DND-41 (cell line): ENCODE measurements around the gene SLC35E2B.
"Not testable (repeated sequence)": the region's sequence is repeated elsewhere in the genome, so short reads cannot be mapped to it uniquely, and the experiment has no call there.

Experiments used
- ATAC-seq: fragments of 200-7000 bp; cut with Tn5 transposase; 3 replicates; pipeline ENCODE4 v1.9.1; 2021; ENCODE audit warnings: low read depth; ENCODE audit not compliant: insufficient read depth
- DNase-seq: peaks from one replicate; pipeline ENCODE4 v3.0.0-alpha.2; 2020
- H2AFZ ChIP-seq: 2 replicates; pipeline ENCODE4 v1.6.0; 2012; ENCODE audit warnings: low read depth, low read length
- H3K27ac ChIP-seq: 2 replicates; pipeline ENCODE4 v1.5.1; 2012; ENCODE audit warnings: low read length, inconsistent platforms
- H3K27me3 ChIP-seq: fragments of 200-600 bp; sonication (generic); 2 replicates; pipeline ENCODE4 v1.6.0; 2012; ENCODE audit warnings: low read length, mild to moderate bottlenecking, inconsistent platforms; ENCODE audit not compliant: insufficient read depth, poor library complexity
- H3K36me3 ChIP-seq: 2 replicates; pipeline ENCODE4 v1.5.1; 2012; ENCODE audit warnings: low read length, inconsistent platforms; ENCODE audit not compliant: insufficient read depth
- H3K4me1 ChIP-seq: 2 replicates; pipeline ENCODE4 v1.5.1; 2012; ENCODE audit warnings: mild to moderate bottlenecking, low read length; ENCODE audit not compliant: insufficient read depth
- H3K4me2 ChIP-seq: 2 replicates; pipeline ENCODE4 v1.6.0; 2012; ENCODE audit warnings: mild to moderate bottlenecking, moderate library complexity, low read length, inconsistent platforms; ENCODE audit not compliant: insufficient read depth
- H3K4me3 ChIP-seq, 2 experiments: fragments of 200-600 bp in 1 of 2; shearing (Covaris generic) in 1 of 2; 2 replicates each; pipeline ENCODE4 v1.5.1; 2012 to 2016; ENCODE audit warnings: inconsistent platforms in 2 of 2, low read length in 2 of 2, mild to moderate bottlenecking in 2 of 2, low read depth in 1 of 2, moderate library complexity in 1 of 2
- H3K79me2 ChIP-seq: 2 replicates; pipeline ENCODE4 v1.6.0; 2012; ENCODE audit warnings: low read length, inconsistent platforms; ENCODE audit not compliant: insufficient read depth
- H3K9ac ChIP-seq: 2 replicates; pipeline ENCODE4 v1.6.0; 2012; ENCODE audit warnings: low read depth, mild to moderate bottlenecking, inconsistent platforms, low read length, moderate library complexity
- H3K9me3 ChIP-seq: 2 replicates; pipeline ENCODE4 v1.5.1; 2012; ENCODE audit warnings: low read length, moderate library complexity, mild to moderate bottlenecking, inconsistent platforms; ENCODE audit not compliant: insufficient read depth, severe bottlenecking
- H4K20me1 ChIP-seq: 2 replicates; pipeline ENCODE4 v1.6.0; 2012; ENCODE audit warnings: low read length; ENCODE audit not compliant: insufficient read depth

Gene SLC35E2B

GRCh38 chr1:1638528-1638927 is 54.1 kb downstream of the SLC35E2B start:
- not testable (repeated sequence) for H3K27me3 ChIP-seq, H3K4me3 ChIP-seq, H3K4me1 ChIP-seq, ATAC-seq, H2AFZ ChIP-seq, H3K79me2 ChIP-seq, DNase-seq, H3K9ac ChIP-seq, H3K4me2 ChIP-seq, H3K27ac ChIP-seq, H4K20me1 ChIP-seq, H3K9me3 ChIP-seq
- H3K36me3 ChIP-seq, result peaks cover 14% of the 10 kb centered on the region

- not testable (repeated sequence) for H3K4me2 ChIP-seq, H3K27ac ChIP-seq, ATAC-seq, H4K20me1 ChIP-seq, H3K9ac ChIP-seq, DNase-seq, H3K9me3 ChIP-seq, H3K4me1 ChIP-seq, H3K4me3 ChIP-seq, H2AFZ ChIP-seq, H3K79me2 ChIP-seq, H3K27me3 ChIP-seq
- peaks cover 14% of the 10 kb centered on the region for H3K36me3 ChIP-seq
These were observed 55.1 kb downstream of the SLC35E2B start for GRCh38 chr1:1637479-1637875.

- peaks cover 14% of the 10 kb centered on the region for H3K36me3 ChIP-seq
- not testable (repeated sequence) for H3K4me3 ChIP-seq, H4K20me1 ChIP-seq, H3K9me3 ChIP-seq, H3K9ac ChIP-seq, H3K27me3 ChIP-seq, DNase-seq, H3K4me1 ChIP-seq, H3K4me2 ChIP-seq, ATAC-seq, H3K27ac ChIP-seq, H3K79me2 ChIP-seq, H2AFZ ChIP-seq
These were observed 55.7 kb downstream of the SLC35E2B start for GRCh38 chr1:1636621-1637478.

GRCh38 chr1:1634613-1635012 is 58.0 kb downstream of the SLC35E2B start:
- H3K4me3 ChIP-seq, H3K27me3 ChIP-seq, ATAC-seq, H3K4me2 ChIP-seq, H3K79me2 ChIP-seq, H3K27ac ChIP-seq, H2AFZ ChIP-seq, H4K20me1 ChIP-seq, H3K9ac ChIP-seq, DNase-seq, H3K9me3 ChIP-seq: not testable (repeated sequence)
- H3K36me3 ChIP-seq, result peaks cover 14% of the 10 kb centered on the region
- peaks cover 12% of the 10 kb centered on the region for H3K4me1 ChIP-seq

GRCh38 chr1:1633409-1633808 is 59.2 kb downstream of the SLC35E2B start:
- not testable (repeated sequence) for DNase-seq, ATAC-seq
- peaks cover 15% of the 10 kb centered on the region for H3K4me1 ChIP-seq

More at GRCh38 chr1:1633409-1633808, 59.2 kb downstream of the SLC35E2B start:
- not testable (repeated sequence) for H3K79me2 ChIP-seq, H3K9ac ChIP-seq, H3K27ac ChIP-seq, H3K27me3 ChIP-seq, H4K20me1 ChIP-seq, H3K4me2 ChIP-seq, H2AFZ ChIP-seq, H3K4me3 ChIP-seq, H3K9me3 ChIP-seq
- H3K36me3 ChIP-seq, result peaks cover 14% of the 10 kb centered on the region
